Activated naive CD4-positive, alpha-beta T cell treated with anti-CD3 and anti-CD28 coated beads, Interleukin-2, amount 50 U/mL, for 16 hours (primary cell): ENCODE measurements around the gene KRTAP3-2.
"Not testable (repeated sequence)": the region's sequence is repeated elsewhere in the genome, so short reads cannot be mapped to it uniquely, and the experiment has no call there.

ENCODE experiments used
- DNase-seq: peaks from one replicate; pipeline ENCODE4 v3.0.0-alpha.2; 2020

KRTAP3-2 gene

GRCh38 chr17:40999563-40999962 lies at the start of gene KRTAP3-2:
TSS of gene KRTAP3-2 (minus strand) at chr17:40999906. CDS start at chr17:40999853, 53 bp downstream.
- not testable (repeated sequence) for DNase-seq

GRCh38 chr17:41049110-41049509 lies 49.4 kb upstream of the KRTAP3-2 start:
- no peak for DNase-seq

- no peak for DNase-seq
Measured at GRCh38 chr17:41048441-41048840, 48.7 kb upstream of the KRTAP3-2 start.

GRCh38 chr17:41046735-41047465 lies 47.2 kb upstream of the KRTAP3-2 start, which contains the start of gene KRTAP2-1:
TSS of gene KRTAP2-1 (minus strand) at chr17:41047316. CDS start at chr17:41047267, 49 bp downstream.
- DNase-seq: not testable (repeated sequence)

- DNase-seq: no peak
Measured at GRCh38 chr17:41042953-41043352, 43.2 kb upstream of the KRTAP3-2 start.

- DNase-seq: not testable (repeated sequence)
Measured at GRCh38 chr17:41040783-41041571, 41.3 kb upstream of the KRTAP3-2 start, which contains the start of gene KRTAP1-1. TSS of gene KRTAP1-1 (minus strand) at chr17:41041450. CDS start at chr17:41041397, 53 bp downstream.

GRCh38 chr17:41037853-41038350 lies 38.2 kb upstream of the KRTAP3-2 start:
- DNase-seq: no peak

- DNase-seq: not testable (repeated sequence)
Measured at GRCh38 chr17:41034346-41034935, 34.7 kb upstream of the KRTAP3-2 start, which contains the start of gene KRTAP1-3. TSS of gene KRTAP1-3 (minus strand) at chr17:41034874. CDS start at chr17:41034821, 53 bp downstream.

- DNase-seq: no peak
Measured at GRCh38 chr17:41029633-41030245, 30.0 kb upstream of the KRTAP3-2 start, which contains the start of gene KRTAP1-4. TSS of gene KRTAP1-4 (minus strand) at chr17:41030195. CDS start at chr17:41030078, 117 bp downstream.

GRCh38 chr17:41026715-41027471 lies 27.2 kb upstream of the KRTAP3-2 start, which contains the start of gene KRTAP1-5:
TSS of gene KRTAP1-5 (minus strand) at chr17:41027208. CDS start at chr17:41027155, 53 bp downstream.
- no peak for DNase-seq

GRCh38 chr17:41024697-41025096 lies 25.0 kb upstream of the KRTAP3-2 start:
- no peak for DNase-seq

GRCh38 chr17:41020336-41020735 lies 20.6 kb upstream of the KRTAP3-2 start:
- no peak for DNase-seq

GRCh38 chr17:41019415-41019814 lies 19.7 kb upstream of the KRTAP3-2 start:
- DNase-seq: no peak

- no peak for DNase-seq
Measured at GRCh38 chr17:41018541-41018940, 18.8 kb upstream of the KRTAP3-2 start.

- no peak for DNase-seq
Measured at GRCh38 chr17:41016578-41017215, 17.0 kb upstream of the KRTAP3-2 start.

- DNase-seq: no peak
Measured at GRCh38 chr17:41015454-41015853, 15.7 kb upstream of the KRTAP3-2 start.

- no peak for DNase-seq
Measured at GRCh38 chr17:41013606-41014005, 13.9 kb upstream of the KRTAP3-2 start.

GRCh38 chr17:41013181-41013580 lies 13.5 kb upstream of the KRTAP3-2 start:
- DNase-seq: no peak

- no peak for DNase-seq
Measured at GRCh38 chr17:41012326-41013120, 12.8 kb upstream of the KRTAP3-2 start.

- DNase-seq: no peak
Measured at GRCh38 chr17:41010441-41010840, 10.7 kb upstream of the KRTAP3-2 start.
